ENCODE measurements around the gene TFDP2. TPM values are rescaled to one million over a fixed set of nuclear protein-coding genes. Genes with fewer than 3 reads are reported as not detected.

TFDP2 gene, protein sequence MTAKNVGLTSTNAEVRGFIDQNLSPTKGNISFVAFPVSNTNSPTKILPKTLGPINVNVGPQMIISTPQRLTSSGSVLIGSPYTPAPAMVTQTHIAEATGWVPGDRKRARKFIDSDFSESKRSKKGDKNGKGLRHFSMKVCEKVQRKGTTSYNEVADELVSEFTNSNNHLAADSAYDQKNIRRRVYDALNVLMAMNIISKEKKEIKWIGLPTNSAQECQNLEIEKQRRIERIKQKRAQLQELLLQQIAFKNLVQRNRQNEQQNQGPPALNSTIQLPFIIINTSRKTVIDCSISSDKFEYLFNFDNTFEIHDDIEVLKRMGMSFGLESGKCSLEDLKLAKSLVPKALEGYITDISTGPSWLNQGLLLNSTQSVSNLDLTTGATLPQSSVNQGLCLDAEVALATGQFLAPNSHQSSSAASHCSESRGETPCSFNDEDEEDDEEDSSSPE
- total RNA-seq (50.6 TPM), polyA plus RNA-seq (ENCODE audit: insufficient read depth, low read depth, low replicate concordance) (38.7 TPM)
- long read RNA-seq, donor 1, result 0 reads
- long read RNA-seq, donor 2, partial matches to known transcripts, result 5 of 9 reads
- long read RNA-seq, donor 2, other reads (novel, unspliced or antisense), result 0 of 9 reads
- long read RNA-seq, donor 3, partial matches to known transcripts, result 0 of 5 reads
- long read RNA-seq, donor 3, other reads (novel, unspliced or antisense), result 0 of 5 reads
- long read RNA-seq, donor 4, partial matches to known transcripts, result 0 of 4 reads
- long read RNA-seq, donor 4, other reads (novel, unspliced or antisense), result 0 of 4 reads
- long read RNA-seq, donor 5, partial matches to known transcripts, result 0 of 1 reads
- long read RNA-seq, donor 5, other reads (novel, unspliced or antisense), result 0 of 1 reads
- long read RNA-seq, donor 6, partial matches to known transcripts, result 0 of 2 reads
- long read RNA-seq, donor 6, other reads (novel, unspliced or antisense), result 0 of 2 reads
- long read RNA-seq, donor 7, full-length matches to known transcripts, result 7 of 35 reads
- long read RNA-seq, donor 7, partial matches to known transcripts, result 9 of 35 reads
- long read RNA-seq, donor 7, other reads (novel, unspliced or antisense), result 19 of 35 reads
- long read RNA-seq, donor 8, partial matches to known transcripts, result 0 of 4 reads
- long read RNA-seq, donor 8, other reads (novel, unspliced or antisense), result 0 of 4 reads
- long read RNA-seq, donor 9, partial matches to known transcripts, result 0 of 1 reads
- long read RNA-seq, donor 9, other reads (novel, unspliced or antisense), result 0 of 1 reads
- long read RNA-seq, donor 10, partial matches to known transcripts, result 0 of 4 reads
- long read RNA-seq, donor 10, other reads (novel, unspliced or antisense), result 0 of 4 reads

DNA sequence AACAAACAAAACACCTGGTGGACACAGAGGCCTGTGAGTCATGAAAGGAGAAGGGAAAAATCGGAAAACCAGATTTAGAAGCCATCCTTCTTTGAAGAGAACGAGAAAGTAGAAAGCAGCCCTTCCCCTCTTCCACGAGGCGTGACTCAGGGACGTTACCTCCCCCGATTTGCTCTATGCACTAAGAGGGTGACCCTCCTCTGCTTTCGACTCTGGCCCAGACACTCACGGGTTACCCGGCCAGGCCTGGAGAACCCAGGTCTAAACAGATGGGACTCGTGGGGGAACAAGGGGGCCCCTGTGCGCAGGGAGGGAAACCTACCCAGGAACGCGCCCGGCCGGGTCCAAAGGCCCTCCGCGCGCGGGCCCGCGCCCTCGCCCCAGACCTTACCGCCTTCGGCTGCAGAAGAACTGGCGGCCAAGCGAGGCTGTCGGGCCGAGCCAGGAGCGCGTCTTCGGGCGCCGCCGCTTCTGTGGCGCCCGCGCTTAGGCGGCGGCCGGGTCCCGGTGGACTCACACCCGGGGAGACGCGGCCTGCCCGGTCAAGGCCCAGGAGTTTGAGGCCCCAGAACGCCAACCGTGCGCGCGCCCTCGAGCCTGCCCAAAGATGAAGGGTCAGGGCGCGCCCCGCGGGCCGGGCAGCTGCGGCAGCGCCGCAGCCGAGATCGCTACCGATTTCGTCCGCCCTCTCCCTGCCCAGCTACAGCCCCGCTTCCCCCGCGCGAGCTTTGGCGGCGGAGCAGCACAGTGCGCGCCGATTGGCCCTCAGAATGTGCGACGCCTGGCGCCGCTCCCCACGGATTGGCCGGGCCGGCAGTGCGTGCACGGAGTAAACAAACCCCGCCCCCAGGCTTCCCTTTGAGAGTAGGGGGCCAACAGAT lies at the start of gene TFDP2:
TFDP2 (minus strand) TSS at position 753 of the 881 bp plus-strand sequence. CDS start 47,795 bp downstream, outside the sequence.
- intact Hi-C loops (cut with DNase I), result no loop called here
- H3K27me3 ChIP-seq (ENCODE audit: control insufficient read depth, insufficient read depth, low read length), result no peaks in the 10 kb centered on the region
- DNase-seq, result peak; percentile 94 to 98 (median 96)
- peak within 1 kb of the TSS; percentile 63 to 66 for H3K27ac ChIP-seq (ENCODE audit: low read depth in 2 of 2, low read length in 2 of 2)
- H3K4me1 ChIP-seq (ENCODE audit: control insufficient read depth in 2 of 3, insufficient read depth in 2 of 3, low read depth in 1 of 3, low read length in 3 of 3), result peaks cover 3 to 7% (median 5%) of the 10 kb centered on the region in 3 donors
- FAIRE-seq, result no peak
- H3K4me3 ChIP-seq (ENCODE audit: low read length in 3 of 3), result peak within 1 kb of the TSS; percentile 79 to 88 (median 86)
- H3K9ac ChIP-seq (ENCODE audit: low read length in 3 of 3), result peak within 1 kb of the TSS; percentile 61 to 75 (median 63)
- H3K36me3 ChIP-seq (ENCODE audit: control insufficient read depth in 2 of 3, insufficient read depth in 3 of 3, low read length in 3 of 3), result no peaks in the 10 kb centered on the region
- no peaks in the 10 kb centered on the region for H3K9me3 ChIP-seq (ENCODE audit: control insufficient read depth in 2 of 3, insufficient read depth in 1 of 3, low read length in 3 of 3)
- TF ChIP-seq, protein P1, sequence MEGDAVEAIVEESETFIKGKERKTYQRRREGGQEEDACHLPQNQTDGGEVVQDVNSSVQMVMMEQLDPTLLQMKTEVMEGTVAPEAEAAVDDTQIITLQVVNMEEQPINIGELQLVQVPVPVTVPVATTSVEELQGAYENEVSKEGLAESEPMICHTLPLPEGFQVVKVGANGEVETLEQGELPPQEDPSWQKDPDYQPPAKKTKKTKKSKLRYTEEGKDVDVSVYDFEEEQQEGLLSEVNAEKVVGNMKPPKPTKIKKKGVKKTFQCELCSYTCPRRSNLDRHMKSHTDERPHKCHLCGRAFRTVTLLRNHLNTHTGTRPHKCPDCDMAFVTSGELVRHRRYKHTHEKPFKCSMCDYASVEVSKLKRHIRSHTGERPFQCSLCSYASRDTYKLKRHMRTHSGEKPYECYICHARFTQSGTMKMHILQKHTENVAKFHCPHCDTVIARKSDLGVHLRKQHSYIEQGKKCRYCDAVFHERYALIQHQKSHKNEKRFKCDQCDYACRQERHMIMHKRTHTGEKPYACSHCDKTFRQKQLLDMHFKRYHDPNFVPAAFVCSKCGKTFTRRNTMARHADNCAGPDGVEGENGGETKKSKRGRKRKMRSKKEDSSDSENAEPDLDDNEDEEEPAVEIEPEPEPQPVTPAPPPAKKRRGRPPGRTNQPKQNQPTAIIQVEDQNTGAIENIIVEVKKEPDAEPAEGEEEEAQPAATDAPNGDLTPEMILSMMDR (IDR thresholded peaks at IDR 0.05; ENCODE audit: borderline replicate concordance, extremely low read depth, insufficient read depth), result no peak

DNA sequence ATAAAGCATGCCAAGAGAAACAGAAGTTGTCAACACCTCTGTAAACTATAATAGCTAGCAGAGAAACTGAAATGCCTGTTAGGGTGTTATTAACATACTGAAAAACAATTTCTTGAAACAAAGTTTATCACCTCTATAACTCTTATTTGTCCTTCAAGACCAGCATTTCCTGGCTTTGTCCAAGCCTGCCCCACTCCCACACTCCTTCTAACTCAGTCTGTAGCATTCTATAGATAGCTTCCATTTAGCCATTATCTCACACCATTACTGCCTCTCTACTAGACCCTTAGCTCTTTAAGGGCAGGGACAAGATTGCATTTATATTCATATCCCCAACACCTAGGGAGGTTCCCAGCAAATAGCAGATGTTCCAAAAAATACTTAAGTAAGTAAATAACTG lies 39.5 kb upstream of the TFDP2 start:
- FAIRE-seq (no peak), DNase-seq (peak in 2 of 5 donors; percentile 10 to 12)
- Histone ChIP-seq H3K4me1 (ENCODE audit: control insufficient read depth in 2 of 3, insufficient read depth in 2 of 3, low read depth in 1 of 3, low read length in 3 of 3) (no peaks in the 10 kb centered on the region), H3K9ac (ENCODE audit: low read length in 3 of 3) (no peak overlapping the region), H3K27ac (ENCODE audit: low read depth in 2 of 2, low read length in 2 of 2) (no peak overlapping the region), H3K4me3 (ENCODE audit: low read length in 3 of 3) (no peak overlapping the region), H3K9me3 (ENCODE audit: control insufficient read depth in 2 of 3, insufficient read depth in 1 of 3, low read length in 3 of 3) (no peaks in the 10 kb centered on the region), H3K36me3 (ENCODE audit: control insufficient read depth in 2 of 3, insufficient read depth in 3 of 3, low read length in 3 of 3) (peaks cover 0 to 4% (median 4%) of the 10 kb centered on the region in 3 donors), H3K27me3 (ENCODE audit: control insufficient read depth, insufficient read depth, low read length) (no peaks in the 10 kb centered on the region)
- TF ChIP-seq, protein P1 (IDR thresholded peaks at IDR 0.05; ENCODE audit: borderline replicate concordance, extremely low read depth, insufficient read depth), result no peak
- intact Hi-C loops (cut with DNase I), result no loop called here

Data from kidney (tissue), 22 donors.